Activated naive CD8-positive, alpha-beta T cell treated with anti-CD3 and anti-CD28 coated beads, Interleukin-2, amount 50 U/mL, for 16 hours (primary cell): Measurements from ENCODE around the gene CNST.
"Not testable (repeated sequence)": the region's sequence is repeated elsewhere in the genome, so short reads cannot be mapped to it uniquely, and the experiment has no call there.

Experiments used
- DNase-seq: peaks from one replicate; pipeline ENCODE4 v3.0.0-alpha.2; 2020; ENCODE audit warnings: low read depth, low spot score

CNST gene

GRCh38 chr1:246669659-246670058 is 103.4 kb downstream of the CNST start:
- DNase-seq = no peak

GRCh38 chr1:246674049-246674448 is 107.8 kb downstream of the CNST start:
- no peak for DNase-seq

GRCh38 chr1:246677842-246678241 is 111.6 kb downstream of the CNST start:
- DNase-seq = no peak

- no peak for DNase-seq
Observed at GRCh38 chr1:246678816-246679793, 112.8 kb downstream of the CNST start.

- no peak for DNase-seq
Observed at GRCh38 chr1:246679794-246680177, 113.5 kb downstream of the CNST start.

GRCh38 chr1:246680190-246680589 is 113.9 kb downstream of the CNST start:
- no peak for DNase-seq

- DNase-seq = no peak
Observed at GRCh38 chr1:246680696-246681130, 114.5 kb downstream of the CNST start.

- DNase-seq = no peak
Observed at GRCh38 chr1:246681900-246682895, 115.9 kb downstream of the CNST start.

- DNase-seq = no peak
Observed at GRCh38 chr1:246683521-246683920, 117.3 kb downstream of the CNST start.

- no peak for DNase-seq
Observed at GRCh38 chr1:246687002-246687401, 120.7 kb downstream of the CNST start.

GRCh38 chr1:246689409-246690008 is 123.3 kb downstream of the CNST start:
- DNase-seq = peak; percentile 21

- no peak for DNase-seq
Observed at GRCh38 chr1:246690100-246690499, 123.8 kb downstream of the CNST start.

- no peak for DNase-seq
Observed at GRCh38 chr1:246691622-246692495, 125.6 kb downstream of the CNST start.

GRCh38 chr1:246694213-246694895 is 128.1 kb downstream of the CNST start:
- not testable (repeated sequence) for DNase-seq

GRCh38 chr1:246695136-246695535 is 128.9 kb downstream of the CNST start:
- DNase-seq = no peak

- DNase-seq = no peak
Observed at GRCh38 chr1:246695666-246696065, 129.4 kb downstream of the CNST start.

- DNase-seq = no peak
Observed at GRCh38 chr1:246698466-246699094, 132.3 kb downstream of the CNST start.

- peak; percentile 60 for DNase-seq
Observed at GRCh38 chr1:246699095-246699735, 133.0 kb downstream of the CNST start.

- DNase-seq = no peak
Observed at GRCh38 chr1:246703581-246703980, 137.3 kb downstream of the CNST start.
